Activated naive CD4-positive, alpha-beta T cell treated with anti-CD3 and anti-CD28 coated beads, Interleukin-2, amount 10 ng/mL, durations not matched to agents 7 days and 5 days (primary cell): Measurements from ENCODE around the gene CLSTN1.
"Not testable (repeated sequence)": the region's sequence is repeated elsewhere in the genome, so short reads cannot be mapped to it uniquely, and the experiment has no call there.

Experiments used
- CTCF ChIA-PET: fragments of 350-600 bp; sonication (Branson Sonifier 250); formaldehyde crosslinking; loops from one replicate; lab custom pipeline; 2021; ENCODE audit warnings: antibody characterized with exemption; lab: Charles Lee
- DNase-seq: peaks from one replicate; pipeline ENCODE4 v3.0.0-alpha.2; 2020
- H3K27ac Mint-ChIP-seq: one replicate; pipeline ENCODE4 v1.8.0; 2021; ENCODE audit warnings: mild to moderate bottlenecking, moderate library complexity, mixed read lengths
- H3K27me3 Mint-ChIP-seq: one replicate; pipeline ENCODE4 v1.8.0; 2021; ENCODE audit warnings: mild to moderate bottlenecking, mixed read lengths
- H3K36me3 Mint-ChIP-seq: one replicate; pipeline ENCODE4 v1.8.0; 2021; ENCODE audit warnings: mixed read lengths
- H3K4me1 Mint-ChIP-seq: one replicate; pipeline ENCODE4 v1.8.0; 2021; ENCODE audit warnings: mixed read lengths
- H3K4me3 Mint-ChIP-seq: one replicate; pipeline ENCODE4 v1.8.0; 2021; ENCODE audit warnings: mild to moderate bottlenecking, moderate library complexity, mixed read lengths
- H3K9me3 Mint-ChIP-seq: one replicate; pipeline ENCODE4 v1.8.0; 2021; ENCODE audit warnings: mixed read lengths

The CLSTN1 gene

DNA sequence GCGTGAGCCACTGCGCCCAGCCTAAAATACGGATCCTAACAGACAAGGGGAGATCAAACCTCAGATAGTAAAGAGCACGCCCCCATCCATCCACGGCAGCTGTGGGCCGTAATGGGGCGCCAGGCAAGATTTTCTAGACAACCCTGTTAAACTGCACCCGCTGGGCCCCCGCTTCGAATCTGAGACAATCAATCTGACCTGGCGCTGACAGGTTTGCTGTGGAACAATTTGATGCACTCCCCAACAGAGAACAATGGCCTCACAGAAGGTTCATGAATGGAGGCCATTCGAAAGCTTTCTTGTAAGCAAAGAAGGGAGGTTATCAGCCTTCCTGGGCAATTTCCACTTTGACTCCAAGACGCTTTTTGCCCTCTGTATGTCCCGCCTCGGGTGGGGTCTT is 30.5 kb downstream of the CLSTN1 start:
- Mint-ChIP-seq H3K27ac (no peak overlapping the region), H3K27me3 (no peaks in the 10 kb centered on the region), H3K4me1 (peaks cover 51% of the 10 kb centered on the region), H3K9me3 (peaks cover 3% of the 10 kb centered on the region), H3K36me3 (peaks cover 32% of the 10 kb centered on the region), H3K4me3 (no peak overlapping the region)
- DNase-seq: no peak
- CTCF ChIA-PET: interaction anchor here (2.0 kb wide), 1 partner anchor 9 kb away, joined by 10 read pairs; no protein-coding TSS in a partner anchor

DNA sequence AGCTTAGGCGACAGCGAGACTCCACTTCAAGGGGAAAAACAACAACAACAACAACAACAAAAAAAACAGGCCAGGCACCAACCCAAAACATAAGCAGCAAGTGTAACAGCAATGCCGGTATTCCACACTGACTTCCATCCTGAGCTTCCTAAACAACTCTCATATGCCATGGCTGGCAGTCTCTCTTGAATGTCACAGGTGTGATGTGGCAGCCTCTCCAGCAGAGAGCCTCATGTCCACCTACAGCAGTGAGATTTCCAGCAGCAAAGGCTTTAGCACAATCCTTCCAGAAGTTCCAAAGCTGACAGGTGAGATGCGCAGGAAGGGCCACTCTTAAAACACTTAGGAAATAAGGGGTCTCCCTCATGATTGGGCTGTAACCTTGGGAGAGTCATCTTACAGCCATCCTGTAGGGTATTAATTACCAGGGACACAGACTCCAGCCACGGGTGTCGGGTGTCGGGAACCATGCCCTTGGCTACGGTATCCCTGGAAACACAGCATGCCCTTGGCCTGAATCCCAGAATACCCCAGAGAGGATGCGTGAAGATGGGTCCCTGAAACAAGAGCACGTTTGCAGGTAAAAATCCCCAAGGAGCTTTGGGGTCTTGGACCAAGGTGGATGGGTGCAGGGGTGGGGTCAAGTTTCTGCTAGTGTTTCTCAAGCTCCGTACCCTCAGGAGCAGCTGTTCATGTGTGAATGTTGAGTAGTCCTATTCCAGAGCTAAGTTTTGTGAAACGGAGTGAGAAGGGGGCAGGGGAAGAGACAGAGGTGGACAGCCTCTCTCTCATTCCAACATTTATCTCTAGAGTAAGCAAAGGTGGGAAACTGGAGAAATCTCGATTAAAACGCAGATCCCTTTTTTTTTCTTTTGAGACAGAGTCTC is 31.4 kb downstream of the CLSTN1 start:
- CTCF ChIA-PET: interaction anchor here (0.7 to 2.0 kb wide), 3 partner anchors 8 to 70 kb away, joined by 3 to 10 read pairs (median 3); no protein-coding TSS in a partner anchor
- H3K36me3 Mint-ChIP-seq: peaks cover 31% of the 10 kb centered on the region
- peaks cover 51% of the 10 kb centered on the region for H3K4me1 Mint-ChIP-seq
- H3K4me3 Mint-ChIP-seq: no peak overlapping the region
- no peaks in the 10 kb centered on the region for H3K27me3 Mint-ChIP-seq
- H3K27ac Mint-ChIP-seq: peak overlapping the region; percentile 7
- H3K9me3 Mint-ChIP-seq: peaks cover 3% of the 10 kb centered on the region
- no peak for DNase-seq

DNA sequence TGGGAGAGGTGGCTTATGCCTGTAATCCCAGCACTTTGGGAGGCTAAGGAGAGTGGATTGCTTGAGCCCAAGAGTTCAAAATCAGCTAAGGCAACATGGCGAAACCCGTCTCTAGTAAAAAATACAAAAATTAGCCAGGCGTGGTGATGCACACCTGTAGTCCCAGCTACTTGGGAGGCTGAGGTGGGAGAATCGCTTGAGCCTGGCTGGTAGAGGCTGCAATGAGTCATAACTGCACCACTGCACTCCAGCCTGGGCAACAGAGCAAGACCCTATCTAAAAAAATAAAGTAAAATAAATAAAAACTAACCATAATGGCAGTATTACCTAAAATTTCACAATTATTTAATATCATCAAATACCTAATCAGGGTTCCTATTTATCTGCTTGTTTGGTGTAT is 34.1 kb downstream of the CLSTN1 start:
- DNase-seq, H3K9me3 Mint-ChIP-seq, CTCF ChIA-PET, H3K4me3 Mint-ChIP-seq, H3K27ac Mint-ChIP-seq, H3K27me3 Mint-ChIP-seq: not testable (repeated sequence)
- Mint-ChIP-seq H3K36me3 (peaks cover 26% of the 10 kb centered on the region), H3K4me1 (peaks cover 61% of the 10 kb centered on the region)

DNA sequence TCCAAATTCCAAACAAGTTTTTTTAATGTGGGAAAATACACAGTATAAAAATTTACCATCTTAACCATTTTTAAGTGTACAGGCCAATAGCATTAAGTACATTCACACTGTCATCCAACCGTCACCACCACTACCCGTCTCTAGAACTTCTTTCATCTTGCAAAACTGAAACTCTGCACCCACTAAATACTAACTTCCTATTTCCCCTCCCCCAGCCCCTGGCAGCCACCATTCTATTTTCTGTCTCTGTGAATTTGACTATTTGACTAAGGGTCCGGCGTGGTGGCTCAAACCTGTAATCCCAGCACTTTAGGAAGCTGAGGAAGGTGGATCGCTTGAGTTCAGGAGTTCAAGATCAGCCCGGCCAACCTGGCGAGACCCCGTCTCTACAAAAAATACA is 36.1 kb downstream of the CLSTN1 start:
- Mint-ChIP-seq H3K27ac (peak overlapping the region; percentile 92), H3K9me3 (peaks cover 3% of the 10 kb centered on the region), H3K4me3 (peak overlapping the region; percentile 44), H3K27me3 (no peaks in the 10 kb centered on the region), H3K4me1 (peaks cover 60% of the 10 kb centered on the region), H3K36me3 (peaks cover 23% of the 10 kb centered on the region)
- DNase-seq: peak; percentile 79
- CTCF ChIA-PET: interaction anchor here (1.5 to 12.7 kb wide), 3 partner anchors 9 to 79 kb away, joined by 3 to 314 read pairs (median 20); no protein-coding TSS in a partner anchor

DNA sequence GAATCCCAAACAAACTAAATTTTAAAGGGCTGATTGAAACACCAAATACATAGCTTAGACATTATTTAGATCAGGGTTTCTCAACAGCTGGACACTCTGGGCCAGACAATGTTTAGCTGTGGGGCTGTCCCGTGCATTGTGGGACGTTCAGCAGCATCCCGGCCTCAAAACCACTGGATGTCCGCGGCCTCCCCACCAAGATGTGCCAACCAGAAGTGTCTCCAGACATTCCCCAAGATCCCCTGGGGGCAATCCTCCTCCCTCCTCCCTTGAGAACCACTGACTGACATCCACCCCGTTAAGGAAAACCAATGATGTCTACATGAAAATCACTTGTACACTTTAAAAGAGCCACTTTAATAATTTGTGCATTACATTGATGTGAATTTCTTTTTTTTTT is 38.4 kb downstream of the CLSTN1 start:
- no peak for DNase-seq
- Mint-ChIP-seq H3K9me3 (peaks cover 3% of the 10 kb centered on the region), H3K4me3 (no peak overlapping the region), H3K36me3 (peaks cover 18% of the 10 kb centered on the region), H3K27me3 (no peaks in the 10 kb centered on the region), H3K27ac (no peak overlapping the region), H3K4me1 (peaks cover 63% of the 10 kb centered on the region)
- CTCF ChIA-PET: interaction anchor here (0.7 to 12.7 kb wide), 19 partner anchors 7 to 291 kb away, joined by 3 to 314 read pairs (median 5); no protein-coding TSS in a partner anchor

DNA sequence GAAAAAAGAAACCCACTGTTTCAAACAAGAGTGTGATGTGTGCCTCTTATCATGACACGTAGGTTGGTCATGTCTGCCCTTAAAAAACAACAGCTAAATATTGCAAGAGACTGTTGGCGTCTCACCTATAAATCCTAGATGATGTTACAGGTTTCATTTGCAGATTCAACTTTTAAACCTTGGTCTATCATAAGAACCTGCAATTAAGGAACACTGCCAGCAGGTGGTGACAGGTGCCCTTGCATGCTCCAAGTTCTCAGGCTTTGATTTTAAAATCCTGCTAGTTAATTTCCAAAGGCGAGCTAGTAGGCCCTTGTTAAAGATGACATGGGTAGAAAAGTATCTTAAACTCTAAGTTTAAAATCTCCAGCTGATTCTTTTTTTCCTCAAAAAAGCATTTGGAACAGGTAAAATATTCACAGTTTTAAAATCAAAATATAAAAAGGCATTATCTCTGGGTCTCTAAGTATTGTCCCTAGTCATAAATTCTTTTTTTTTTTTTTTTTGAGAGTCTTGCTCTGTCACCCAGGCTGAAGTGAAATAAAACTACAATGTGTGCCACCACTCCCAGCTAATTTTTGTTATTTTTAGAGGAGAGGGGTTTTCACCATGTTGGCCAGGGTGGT is 39.1 kb downstream of the CLSTN1 start:
- Mint-ChIP-seq H3K27me3 (no peaks in the 10 kb centered on the region), H3K4me1 (peaks cover 59% of the 10 kb centered on the region), H3K27ac (no peak overlapping the region), H3K4me3 (no peak overlapping the region), H3K9me3 (peaks cover 3% of the 10 kb centered on the region), H3K36me3 (peaks cover 13% of the 10 kb centered on the region)
- DNase-seq: peak; percentile 81
- CTCF ChIA-PET: interaction anchor here (0.6 to 12.7 kb wide), 28 partner anchors 8 to 290 kb away, joined by 3 to 314 read pairs (median 3); no protein-coding TSS in a partner anchor

DNA sequence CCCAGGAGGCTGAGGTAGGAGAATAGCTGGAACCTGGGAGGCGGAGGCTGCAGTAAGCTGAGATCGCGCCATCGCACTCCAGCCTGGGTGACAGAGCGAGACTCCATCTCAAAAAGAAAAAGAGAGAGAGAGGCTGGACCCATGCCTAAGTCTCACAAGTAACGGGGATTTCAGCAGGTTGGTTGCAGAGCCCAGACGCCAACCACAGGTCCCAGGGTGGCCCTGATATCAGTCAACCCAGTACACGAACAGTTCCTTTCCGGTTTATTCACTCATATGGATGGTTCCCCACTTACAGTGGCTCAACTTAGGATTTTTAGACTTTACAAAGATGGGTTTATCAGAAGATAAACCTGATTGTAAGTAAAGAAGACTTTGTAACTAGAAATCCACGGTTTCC is 40.9 kb downstream of the CLSTN1 start:
- CTCF ChIA-PET: interaction anchor here (1.0 to 12.7 kb wide), 2 partner anchors 84 to 167 kb away, joined by 5 to 314 read pairs; no protein-coding TSS in a partner anchor
- no peak overlapping the region for H3K27ac Mint-ChIP-seq
- no peaks in the 10 kb centered on the region for H3K27me3 Mint-ChIP-seq
- H3K4me3 Mint-ChIP-seq: no peak overlapping the region
- H3K36me3 Mint-ChIP-seq: peaks cover 6% of the 10 kb centered on the region
- peaks cover 51% of the 10 kb centered on the region for H3K4me1 Mint-ChIP-seq
- DNase-seq: no peak
- H3K9me3 Mint-ChIP-seq: no peaks in the 10 kb centered on the region

DNA sequence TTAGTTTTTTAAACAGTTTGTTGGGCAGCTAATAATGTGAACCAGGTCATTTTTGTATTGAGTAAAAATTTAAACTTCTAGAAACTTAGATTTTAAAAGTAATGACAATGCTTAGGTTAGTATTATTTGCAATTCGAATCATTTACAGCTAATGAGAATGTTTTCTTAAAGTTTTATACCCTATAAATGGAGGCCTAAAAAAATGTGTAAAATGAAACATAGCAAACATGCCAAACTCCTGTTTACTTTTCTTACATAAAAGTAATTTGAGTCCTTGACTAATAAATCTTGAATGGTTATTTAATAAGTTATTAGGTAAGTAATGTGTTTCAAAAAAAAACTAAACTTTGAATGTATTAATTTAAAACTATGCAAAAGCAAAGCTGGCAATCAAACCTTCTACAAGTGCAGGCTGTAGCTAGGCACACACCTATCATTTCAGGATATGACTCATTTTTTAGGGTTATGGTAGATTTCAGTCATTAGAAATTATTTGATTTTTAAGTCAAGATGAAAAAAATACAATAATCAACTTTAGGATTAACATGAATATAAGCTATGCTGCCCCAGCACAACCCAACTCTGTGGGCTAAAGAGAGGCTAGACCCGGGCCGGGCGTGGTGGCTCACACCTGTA is 41.5 kb downstream of the CLSTN1 start:
- no peak overlapping the region for H3K4me3 Mint-ChIP-seq
- no peaks in the 10 kb centered on the region for H3K9me3 Mint-ChIP-seq
- H3K36me3 Mint-ChIP-seq: peaks cover 2% of the 10 kb centered on the region
- H3K27me3 Mint-ChIP-seq: no peaks in the 10 kb centered on the region
- H3K4me1 Mint-ChIP-seq: peaks cover 47% of the 10 kb centered on the region
- no peak overlapping the region for H3K27ac Mint-ChIP-seq
- CTCF ChIA-PET: interaction anchor here (1.0 to 12.7 kb wide), 2 partner anchors 84 to 167 kb away, joined by 5 to 314 read pairs; no protein-coding TSS in a partner anchor
- DNase-seq: no peak

DNA sequence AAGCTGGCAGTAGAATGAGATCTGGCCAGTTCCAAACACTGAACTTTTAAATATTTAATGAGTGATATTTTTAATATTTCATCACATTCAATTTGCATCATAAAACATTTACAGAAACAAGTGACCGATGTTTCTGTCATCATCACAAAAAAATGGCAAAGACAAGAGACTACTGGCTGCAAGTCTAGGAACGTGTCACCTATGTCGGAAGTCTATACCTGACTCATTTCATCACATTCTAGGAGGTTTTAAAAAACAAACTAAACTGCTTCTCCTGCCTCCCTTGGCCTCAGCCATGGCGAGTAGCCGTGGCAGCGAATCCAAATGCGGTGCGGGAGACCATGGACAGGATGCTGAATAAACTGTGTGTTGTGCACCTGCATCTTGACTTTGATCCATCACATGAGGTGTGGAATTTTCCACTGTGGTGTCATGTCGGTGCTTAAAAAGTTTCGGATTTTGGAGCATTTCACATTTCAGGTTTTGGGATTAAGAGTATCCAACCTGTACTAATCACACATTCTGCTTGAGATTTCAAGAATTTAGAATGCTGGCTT is 43.1 kb downstream of the CLSTN1 start:
- H3K9me3 Mint-ChIP-seq: no peaks in the 10 kb centered on the region
- no peak for DNase-seq
- H3K27ac Mint-ChIP-seq: no peak overlapping the region

DNA sequence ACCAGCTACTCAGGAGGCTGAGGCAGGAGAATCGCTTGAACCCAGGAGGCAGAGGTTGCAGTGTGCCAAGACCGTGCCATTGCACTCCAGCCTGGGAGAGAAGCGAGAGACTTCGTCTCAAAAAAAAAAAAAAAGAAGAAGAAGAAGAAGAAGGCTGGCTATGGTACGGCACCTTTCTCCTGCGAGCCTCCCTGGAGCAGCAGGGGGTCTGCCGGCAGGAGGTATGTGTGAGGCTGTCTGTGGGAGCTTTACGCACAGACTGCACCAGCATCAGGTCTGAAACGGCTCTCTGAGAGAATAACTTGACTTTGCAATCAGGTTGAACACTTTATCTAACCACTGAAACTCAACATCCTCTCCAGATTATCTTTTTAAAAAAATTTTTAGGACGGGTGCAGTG is 44.9 kb downstream of the CLSTN1 start:
- Mint-ChIP-seq H3K9me3 (no peaks in the 10 kb centered on the region), H3K4me1 (peaks cover 25% of the 10 kb centered on the region), H3K27me3 (no peaks in the 10 kb centered on the region), H3K36me3 (peaks cover 2% of the 10 kb centered on the region), H3K4me3 (no peak overlapping the region), H3K27ac (no peak overlapping the region)
- CTCF ChIA-PET: interaction anchor here (0.9 to 12.7 kb wide), 4 partner anchors 31 to 152 kb away, joined by 3 to 314 read pairs (median 4); no protein-coding TSS in a partner anchor
- no peak for DNase-seq

More for the DNA sequence above, 43.1 kb downstream of the CLSTN1 start:
- Mint-ChIP-seq H3K36me3 (peaks cover 5% of the 10 kb centered on the region), H3K4me3 (no peak overlapping the region), H3K27me3 (no peaks in the 10 kb centered on the region), H3K4me1 (peaks cover 33% of the 10 kb centered on the region)
- CTCF ChIA-PET: interaction anchor here (1.0 to 12.7 kb wide), 2 partner anchors 19 to 86 kb away, joined by 3 to 314 read pairs; no protein-coding TSS in a partner anchor

DNA sequence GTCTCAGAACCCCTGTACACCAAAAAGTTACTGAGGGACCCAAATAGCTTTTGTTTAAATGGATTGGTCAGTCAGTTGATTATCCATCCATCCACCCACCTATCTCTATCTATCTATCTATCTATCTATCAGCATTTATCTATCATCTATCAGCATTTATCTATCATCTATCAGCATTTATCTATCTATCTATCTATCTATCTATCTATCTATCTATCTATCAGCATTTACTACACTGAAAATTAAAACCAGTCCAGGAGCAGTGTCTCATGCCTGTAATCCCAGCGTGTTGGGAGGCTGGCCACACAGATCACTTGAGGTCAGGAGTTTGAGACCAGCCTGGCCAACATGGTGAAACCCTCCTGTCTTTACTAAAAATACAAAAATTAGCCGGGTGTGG is 47.1 kb downstream of the CLSTN1 start:
- DNase-seq: no peak
- H3K9me3 Mint-ChIP-seq: no peaks in the 10 kb centered on the region
- H3K4me1 Mint-ChIP-seq: peaks cover 14% of the 10 kb centered on the region
- CTCF ChIA-PET: interaction anchor here (12.7 kb wide), 1 partner anchor 90 kb away, joined by 314 read pairs; no protein-coding TSS in a partner anchor
- H3K27ac Mint-ChIP-seq: no peak overlapping the region
- H3K27me3 Mint-ChIP-seq: no peaks in the 10 kb centered on the region
- no peak overlapping the region for H3K4me3 Mint-ChIP-seq
- H3K36me3 Mint-ChIP-seq: peaks cover 19% of the 10 kb centered on the region

DNA sequence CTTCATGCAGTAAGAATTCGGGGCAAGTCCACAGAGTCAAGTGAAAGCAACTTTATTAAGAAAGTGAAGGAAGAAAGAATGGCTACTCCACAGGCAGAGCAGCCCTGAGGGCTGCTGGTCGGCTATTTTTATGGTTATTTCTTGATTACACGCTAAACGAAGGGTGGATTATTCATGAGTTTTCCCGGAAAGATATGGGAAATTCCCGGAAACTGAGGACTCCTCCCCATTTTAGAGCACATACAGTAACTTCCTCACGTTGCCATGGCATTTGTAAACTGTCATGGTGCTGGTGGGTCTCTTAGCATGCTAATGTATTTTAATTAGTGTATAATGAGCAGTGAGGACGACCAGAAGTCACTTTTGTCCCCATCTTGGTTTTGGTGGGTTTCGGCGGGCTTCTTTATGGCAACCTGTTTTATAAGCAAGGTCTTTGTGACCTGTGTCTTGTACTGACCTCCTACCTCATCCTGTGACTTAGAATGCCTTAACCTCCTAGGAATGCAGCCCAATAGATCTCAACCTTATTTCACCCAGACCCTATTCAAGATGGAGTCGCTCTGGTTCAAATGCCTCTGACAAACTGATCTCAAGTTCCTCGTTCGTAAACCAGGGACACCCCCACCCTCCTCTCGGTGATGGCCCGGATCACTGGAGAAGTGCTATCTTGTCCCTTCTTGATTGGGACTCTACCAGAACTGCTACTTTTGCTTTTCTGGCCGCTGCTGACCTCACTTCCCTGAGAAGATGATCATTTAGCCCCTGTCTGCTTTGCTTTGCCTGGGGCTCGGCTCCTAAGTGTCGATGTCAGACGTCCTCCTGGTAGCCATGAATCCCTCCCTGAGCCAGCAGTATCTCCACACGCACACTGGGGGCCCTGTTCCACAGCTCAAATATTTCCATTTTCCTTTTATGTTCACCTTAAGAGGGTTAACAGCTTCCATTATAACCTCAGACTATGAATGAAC is 48.8 kb downstream of the CLSTN1 start:
- no peaks in the 10 kb centered on the region for H3K27me3 Mint-ChIP-seq
- peaks cover 16% of the 10 kb centered on the region for H3K4me1 Mint-ChIP-seq
- H3K9me3 Mint-ChIP-seq: no peaks in the 10 kb centered on the region
- CTCF ChIA-PET: interaction anchor here (0.6 to 12.7 kb wide), 3 partner anchors 28 to 92 kb away, joined by 3 to 314 read pairs (median 4); no protein-coding TSS in a partner anchor
- H3K4me3 Mint-ChIP-seq: no peak overlapping the region
- H3K27ac Mint-ChIP-seq: no peak overlapping the region
- DNase-seq: no peak
- H3K36me3 Mint-ChIP-seq: peaks cover 19% of the 10 kb centered on the region
